ENCODE measurements around the gene CPA5.
"Not testable (repeated sequence)": the region's sequence is repeated elsewhere in the genome, so short reads cannot be mapped to it uniquely, and the experiment has no call there.

Gene CPA5

DNA sequence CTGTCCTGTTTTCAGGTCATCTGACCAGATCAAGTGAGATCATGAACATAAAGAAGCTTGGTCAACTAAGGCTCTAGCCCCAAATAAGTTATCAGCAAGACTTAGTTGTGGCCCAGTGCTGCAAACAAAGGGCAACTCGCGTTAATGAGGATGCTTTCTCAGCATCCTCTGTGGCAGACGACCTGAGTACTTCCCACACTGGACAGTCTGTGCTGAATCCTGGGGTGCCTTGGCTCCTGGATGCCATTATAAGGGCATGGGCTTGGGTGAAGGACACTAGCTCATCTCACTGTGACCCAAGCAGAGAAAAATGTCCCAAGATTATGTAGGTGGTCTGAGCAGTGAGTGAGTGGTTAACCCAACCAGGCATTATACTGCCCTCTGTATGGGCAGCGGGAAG lies 13.9 kb downstream of the CPA5 start:
- DNase-seq (ENCODE audit: low spot score) = no peak

DNA sequence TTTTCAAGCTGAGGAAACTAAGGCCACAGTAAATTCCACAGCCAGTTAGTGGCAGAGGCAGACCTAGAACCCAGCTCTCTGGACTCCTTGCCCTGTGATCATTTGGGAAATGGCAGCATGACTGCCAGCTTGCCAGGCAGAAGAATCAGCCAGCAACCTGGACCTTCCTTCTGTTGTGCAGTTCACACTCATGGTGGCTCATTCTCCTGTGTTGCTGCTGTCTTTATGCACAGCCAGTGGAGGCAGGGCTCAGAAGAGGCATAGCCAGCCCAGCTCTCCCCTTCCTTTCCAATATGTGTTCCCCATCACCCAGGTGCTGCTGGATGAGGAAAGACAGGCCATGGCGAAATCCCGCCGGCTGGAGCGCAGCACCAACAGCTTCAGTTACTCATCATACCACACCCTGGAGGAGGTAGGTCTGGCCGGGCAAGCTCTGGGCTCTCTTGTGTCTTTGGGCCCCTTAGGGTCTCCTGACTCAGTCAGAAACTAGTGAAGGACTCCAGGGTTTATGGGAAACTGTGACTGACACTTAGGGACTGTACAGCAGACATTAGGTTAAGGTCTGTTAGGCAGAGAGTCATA lies 14.8 kb downstream of the CPA5 start:
- DNase-seq (ENCODE audit: low spot score) = no peak

DNA sequence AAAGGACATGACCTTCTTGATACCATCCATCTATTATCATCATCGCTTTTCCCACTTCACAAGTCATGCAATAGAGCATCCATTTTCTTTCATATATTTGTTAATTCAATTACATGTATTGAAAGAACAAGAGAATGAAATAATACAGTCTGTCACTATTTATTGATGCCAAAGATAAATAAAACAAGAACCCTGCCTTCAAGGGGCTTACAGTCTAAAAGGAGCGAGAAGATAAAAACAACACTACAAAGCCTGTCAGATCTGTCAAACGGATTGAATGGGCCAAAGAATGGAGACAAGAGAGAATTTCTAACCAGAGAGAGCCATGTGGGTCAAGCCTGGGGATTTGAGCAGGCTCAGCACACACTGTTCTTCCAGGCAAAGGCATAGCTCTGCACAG lies 15.9 kb downstream of the CPA5 start:
- no peak for DNase-seq (ENCODE audit: low spot score)

DNA sequence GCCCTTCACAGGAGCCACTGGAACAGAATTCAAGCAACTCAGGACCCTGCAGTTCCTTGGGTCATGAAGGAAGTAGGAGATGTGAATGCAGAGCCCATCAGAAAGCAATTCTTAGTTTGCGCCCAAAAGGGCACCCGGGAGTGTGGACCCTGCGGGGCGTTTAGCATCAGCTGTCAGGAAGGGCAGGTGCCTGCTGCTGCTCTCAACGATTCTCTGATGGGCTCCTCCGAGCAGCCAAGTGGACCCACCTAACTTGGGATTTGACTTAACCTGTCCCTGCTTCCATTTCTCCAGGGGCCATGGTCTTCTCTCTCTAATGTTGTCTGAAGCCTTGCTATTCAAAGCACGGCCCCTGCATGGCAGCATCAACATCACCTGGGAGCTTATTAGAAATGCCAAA lies 17.1 kb downstream of the CPA5 start:
- no peak for DNase-seq (ENCODE audit: low spot score)

DNA sequence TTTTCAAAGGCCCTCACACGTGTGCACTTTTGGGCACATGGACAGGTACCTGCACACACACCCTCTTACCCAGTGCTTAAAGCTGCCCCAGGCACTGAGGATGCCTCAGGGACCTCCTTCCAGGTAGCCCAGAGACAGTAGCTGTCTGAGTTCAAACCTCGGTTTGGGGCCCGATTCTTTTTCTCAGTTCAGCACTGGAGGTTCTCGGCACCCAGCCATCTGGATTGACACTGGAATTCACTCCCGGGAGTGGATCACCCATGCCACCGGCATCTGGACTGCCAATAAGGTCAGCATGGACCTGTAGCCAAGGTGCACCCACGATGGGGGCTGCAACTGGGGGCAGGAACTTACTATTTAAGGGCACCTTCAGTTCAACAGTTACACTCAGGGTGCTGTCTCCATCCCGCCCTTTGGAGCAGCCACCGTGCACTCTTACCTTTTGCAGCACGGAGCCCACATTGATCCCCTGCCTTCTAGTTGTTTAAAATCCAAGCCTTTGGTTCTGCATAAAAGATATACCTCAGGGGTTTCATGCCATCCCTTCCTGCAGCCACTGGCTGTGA lies 17.7 kb downstream of the CPA5 start:
- no peak for DNase-seq (ENCODE audit: low spot score)

DNA sequence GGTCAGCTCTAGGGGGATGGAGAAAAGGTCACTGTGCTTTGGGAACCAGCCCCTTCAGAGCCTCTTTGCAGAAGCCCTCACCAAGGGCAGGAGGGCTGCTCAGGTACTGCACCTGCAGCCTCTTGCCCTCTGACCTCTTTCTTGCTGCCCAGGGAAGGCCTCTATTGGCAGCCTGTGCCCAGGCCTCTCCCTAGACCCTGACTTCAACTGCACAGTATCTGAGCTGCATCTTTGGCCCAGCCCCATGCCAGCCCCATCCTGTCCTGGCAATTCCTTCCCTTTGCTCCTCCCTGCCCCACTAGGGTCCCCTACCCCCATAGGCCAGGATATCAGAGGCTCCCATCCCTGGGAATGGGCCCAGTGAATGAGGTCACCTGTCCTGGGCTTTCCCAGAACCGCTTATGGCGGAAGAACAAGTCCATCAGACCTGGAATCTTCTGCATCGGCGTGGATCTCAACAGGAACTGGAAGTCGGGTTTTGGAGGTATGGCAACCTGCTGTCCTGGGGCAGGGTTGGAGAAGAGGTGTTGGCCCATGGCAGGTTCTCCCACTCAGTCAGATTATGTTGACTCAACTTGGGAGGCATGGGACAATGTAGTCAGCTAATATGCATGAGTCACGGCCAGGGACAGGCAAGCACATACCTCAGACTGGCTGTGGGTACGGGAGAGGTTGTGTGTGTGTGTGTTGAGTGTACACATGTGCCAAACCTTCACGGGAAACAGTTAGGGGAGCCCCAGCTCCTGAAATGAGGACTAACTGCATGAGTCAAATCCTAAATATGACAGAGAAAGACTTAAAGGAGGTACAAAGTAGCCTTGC lies 18.6 kb downstream of the CPA5 start:
- DNase-seq (ENCODE audit: low spot score) = no peak

DNA sequence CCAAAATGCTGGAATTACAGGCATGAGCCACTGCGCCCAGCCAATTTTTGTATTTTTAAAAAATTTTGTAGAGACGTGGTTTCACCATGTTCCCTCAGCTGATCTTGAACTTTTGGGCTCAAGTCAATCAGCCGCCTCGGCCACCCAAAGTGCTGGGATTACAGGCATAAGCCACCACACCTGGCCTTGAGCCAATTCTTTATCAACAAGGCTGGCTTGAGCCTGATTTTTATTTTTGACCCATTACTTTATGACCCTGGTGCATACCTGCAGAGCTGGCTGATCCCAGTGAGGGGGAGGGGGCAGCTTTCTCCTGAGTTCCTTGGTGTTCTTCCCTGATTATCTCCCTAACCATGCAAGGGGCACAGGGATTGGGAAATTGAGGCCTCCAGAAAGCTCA lies 19.8 kb downstream of the CPA5 start:
- DNase-seq (ENCODE audit: low spot score) = no peak

DNA sequence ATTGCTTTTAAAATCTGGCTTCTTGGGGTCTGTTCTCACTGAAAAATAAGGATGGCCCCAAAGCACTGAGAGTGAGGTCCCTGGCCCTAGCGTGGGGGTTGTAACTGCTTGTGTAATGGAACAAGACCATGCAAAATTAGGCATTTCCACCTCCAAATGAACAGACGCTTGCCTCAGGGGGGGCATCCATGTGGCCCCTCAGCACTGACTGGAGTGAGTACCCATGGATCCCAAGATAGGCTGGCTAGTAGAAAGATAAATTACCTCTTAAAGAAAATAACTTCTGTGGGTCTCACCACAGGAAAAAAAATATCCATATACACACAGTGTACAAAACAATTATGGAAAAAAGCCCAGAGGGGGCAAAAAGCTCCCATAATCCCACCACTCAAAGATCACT lies 20.5 kb downstream of the CPA5 start:
- no peak for DNase-seq (ENCODE audit: low spot score)

DNA sequence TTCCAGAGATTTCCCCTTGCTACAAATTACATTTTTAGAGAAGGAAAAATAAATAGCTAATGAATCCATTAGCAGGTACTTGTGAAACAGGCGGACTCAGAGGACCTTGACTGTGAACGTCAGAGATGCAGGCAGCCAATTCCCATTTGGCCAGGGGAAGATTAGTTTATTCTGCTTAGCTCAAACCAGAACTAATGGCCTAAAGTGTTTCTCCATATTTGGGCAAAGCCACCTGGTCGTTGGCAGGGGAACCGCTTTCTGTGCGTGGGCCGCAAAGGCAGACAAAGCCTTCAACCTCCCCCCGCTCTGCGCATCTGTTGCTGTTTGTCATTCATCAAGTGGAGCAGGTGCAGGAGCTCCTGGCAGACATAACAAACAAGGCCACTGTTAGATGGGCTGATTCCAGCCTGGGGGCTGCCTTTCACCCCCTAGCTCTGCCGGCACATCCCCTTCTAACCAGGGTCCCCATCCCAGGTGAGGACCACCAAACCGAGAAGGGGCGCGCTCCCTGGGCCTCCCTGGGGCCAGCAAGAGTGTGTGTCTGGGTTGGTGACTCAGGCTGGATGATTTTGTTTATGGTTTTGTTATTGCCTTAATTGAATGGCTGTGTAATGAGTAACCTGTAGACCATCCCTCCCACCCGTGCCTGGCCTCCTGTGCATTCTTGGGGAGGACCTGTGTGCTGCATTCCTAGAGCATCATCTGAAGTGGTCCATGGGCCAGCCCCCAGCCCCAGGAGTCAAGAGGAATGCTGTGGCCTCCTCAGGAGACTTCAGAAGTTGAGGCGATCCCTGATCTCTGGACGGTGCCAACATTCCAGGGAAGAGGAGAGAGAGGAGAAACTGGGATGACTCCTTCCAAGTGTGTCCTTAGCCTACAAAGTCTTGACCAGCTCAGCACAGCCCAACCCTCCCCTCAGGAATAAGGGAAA lies 21.2 kb downstream of the CPA5 start:
- DNase-seq (ENCODE audit: low spot score) = no peak

DNA sequence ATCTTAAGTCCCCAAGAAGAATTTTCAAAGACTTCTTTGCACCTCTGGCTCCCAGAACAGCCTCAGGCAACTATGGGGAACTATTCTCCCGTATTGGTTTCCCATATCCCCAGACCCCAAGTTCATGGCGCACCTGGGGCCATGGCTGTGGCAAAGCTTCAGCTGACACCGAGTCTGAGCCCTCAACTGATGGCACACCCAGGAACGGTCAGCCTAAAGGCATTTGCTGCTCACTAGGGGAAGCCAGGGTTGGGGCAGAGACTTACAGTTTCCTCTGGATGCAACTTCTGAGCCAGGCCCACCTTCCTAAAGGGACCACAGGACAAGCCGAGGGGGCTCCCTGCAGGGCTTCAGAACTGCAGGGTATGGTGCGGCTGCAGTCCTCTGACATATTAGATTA lies 21.9 kb downstream of the CPA5 start:
- DNase-seq (ENCODE audit: low spot score) = no peak

DNA sequence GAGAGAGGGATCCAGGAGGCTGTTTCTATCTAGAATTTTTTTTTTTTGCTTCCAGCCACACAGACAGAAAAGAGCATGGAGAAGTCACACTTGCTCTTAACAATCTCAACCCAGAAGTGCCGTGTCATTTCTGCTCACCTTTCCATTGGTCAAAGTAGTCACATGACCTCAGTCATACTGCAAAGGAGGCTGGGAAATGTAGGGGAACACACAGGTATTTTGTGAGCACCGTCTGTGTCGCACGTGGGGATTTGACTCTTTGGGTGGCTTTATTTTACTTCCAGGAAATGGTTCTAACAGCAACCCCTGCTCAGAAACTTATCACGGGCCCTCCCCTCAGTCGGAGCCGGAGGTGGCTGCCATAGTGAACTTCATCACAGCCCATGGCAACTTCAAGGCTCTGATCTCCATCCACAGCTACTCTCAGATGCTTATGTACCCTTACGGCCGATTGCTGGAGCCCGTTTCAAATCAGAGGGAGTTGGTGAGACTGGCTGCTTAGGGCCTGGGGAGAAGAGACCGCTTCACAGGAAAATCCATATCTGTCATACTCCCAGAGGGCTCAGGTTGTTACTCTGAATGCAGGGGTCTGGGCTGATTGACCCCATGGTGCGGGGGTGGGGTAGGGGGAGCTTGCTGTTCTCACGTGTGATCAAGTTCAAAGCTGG lies 22.6 kb downstream of the CPA5 start:
- DNase-seq (ENCODE audit: low spot score) = no peak

DNA sequence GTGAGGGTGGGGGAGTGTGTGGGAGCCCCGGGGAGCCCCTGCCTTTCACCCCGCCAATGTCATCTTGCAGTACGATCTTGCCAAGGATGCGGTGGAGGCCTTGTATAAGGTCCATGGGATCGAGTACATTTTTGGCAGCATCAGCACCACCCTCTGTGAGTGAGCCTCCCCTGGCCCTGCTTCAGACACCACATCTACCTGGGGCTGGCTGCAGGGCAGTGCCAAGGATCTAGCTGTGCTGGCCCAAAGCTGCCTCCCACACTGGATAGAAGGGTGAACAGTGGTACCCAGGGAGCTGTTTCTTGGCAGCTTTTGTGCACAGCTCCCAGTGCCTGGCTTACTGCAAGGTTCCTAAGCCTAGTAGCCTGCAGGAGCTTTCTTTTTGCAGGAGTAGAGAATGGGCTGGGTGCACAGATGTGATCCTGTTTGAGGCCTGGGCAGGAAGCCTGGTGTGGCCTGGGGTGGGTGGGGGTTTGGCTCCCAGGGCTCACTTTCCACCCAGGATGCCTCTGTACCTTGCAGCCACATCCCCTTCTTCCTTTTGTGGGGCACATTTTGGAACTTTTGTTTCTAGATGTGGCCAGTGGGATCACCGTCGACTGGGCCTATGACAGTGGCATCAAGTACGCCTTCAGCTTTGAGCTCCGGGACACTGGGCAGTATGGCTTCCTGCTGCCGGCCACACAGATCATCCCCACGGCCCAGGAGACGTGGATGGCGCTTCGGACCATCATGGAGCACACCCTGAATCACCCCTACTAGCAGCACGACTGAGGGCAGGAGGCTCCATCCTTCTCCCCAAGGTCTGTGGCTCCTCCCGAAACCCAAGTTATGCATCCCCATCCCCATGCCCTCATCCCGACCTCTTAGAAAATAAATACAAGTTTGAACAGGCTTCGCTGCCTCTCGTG lies 23.5 kb downstream of the CPA5 start:
- no peak for DNase-seq (ENCODE audit: low spot score)

DNA sequence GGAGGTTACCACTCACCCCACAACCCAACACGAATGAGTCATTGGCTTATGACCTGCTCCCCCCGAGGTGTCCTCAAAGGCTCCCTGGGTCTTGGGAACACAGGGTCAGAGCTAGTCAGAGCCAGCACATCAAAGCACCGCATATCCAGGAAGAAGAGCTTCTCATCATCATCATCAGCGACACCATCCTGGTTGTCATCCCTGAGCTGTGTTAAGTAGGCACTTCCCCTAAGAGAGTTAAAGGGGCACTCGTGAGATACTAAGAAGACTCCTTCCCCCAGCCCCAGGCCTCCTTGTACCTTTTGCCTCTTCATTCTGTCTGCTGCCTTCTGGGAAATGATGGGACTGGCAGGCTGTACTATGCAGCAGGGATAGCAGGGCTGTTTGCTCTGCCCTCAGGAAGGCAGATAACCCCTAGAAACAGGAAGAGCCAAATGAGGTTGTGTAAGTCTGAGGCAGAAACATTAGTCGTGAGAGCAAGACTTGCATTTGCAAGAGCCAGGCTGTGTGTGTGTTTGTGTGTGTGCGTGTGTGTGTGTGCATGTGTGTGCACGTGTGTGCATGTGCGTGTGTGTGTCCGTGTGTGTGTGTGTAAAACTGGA lies 24.6 kb downstream of the CPA5 start:
- DNase-seq (ENCODE audit: low spot score) = no peak

DNA sequence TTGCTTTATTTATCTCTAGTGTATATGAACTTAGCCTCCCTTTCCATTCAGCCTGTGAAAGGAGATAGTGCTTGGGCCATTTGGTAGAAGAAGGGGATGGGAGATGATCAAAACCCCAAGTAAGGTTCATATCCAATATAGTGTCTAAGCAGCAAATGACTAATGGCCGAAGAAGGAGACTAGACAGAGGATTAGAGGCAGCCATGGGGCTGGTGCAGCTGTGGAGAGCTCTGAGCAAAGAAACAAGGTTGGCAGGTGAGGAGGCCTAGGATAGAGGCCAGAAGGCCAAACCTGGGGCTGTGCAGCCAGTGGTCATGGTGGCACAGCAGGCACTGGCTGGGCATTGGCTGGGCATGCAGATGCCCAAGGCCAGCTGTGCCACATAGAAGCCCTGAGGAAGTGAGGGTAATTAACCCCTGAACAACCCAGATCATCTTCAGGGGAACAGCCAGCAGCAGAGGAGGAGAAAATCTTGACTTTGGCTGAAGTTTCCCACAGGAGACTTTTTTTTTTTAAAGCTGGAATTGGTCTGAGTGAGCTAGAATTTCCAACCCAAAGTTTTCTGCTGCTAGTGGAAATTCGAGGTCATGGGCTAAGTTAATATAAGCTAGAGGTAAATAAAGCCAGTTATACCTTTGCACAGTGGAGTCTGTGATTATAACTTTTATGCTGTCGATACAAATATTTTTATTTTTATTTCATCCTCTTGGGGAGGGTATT lies 25.4 kb downstream of the CPA5 start:
- DNase-seq (ENCODE audit: low spot score) = no peak

DNA sequence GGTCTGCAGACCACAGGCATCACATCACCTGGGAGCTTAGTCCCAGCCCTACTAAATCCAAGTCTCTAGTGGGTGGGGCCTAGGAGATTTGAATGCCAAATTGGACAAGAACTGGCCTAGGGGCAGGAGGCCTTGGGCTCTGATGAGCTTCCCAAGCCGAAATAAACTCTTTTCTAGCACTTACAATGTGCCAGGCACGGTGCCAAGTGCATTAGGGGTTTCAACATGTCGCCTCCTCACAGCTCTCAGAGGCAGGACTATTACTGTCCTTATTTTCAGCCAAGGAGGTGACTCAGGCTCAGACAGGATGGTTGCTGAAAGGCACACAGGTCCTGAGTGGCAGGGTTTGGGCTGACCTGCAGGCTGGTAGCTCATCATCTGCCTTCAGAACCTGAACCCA lies 26.4 kb downstream of the CPA5 start:
- no peak for DNase-seq (ENCODE audit: low spot score)

DNA sequence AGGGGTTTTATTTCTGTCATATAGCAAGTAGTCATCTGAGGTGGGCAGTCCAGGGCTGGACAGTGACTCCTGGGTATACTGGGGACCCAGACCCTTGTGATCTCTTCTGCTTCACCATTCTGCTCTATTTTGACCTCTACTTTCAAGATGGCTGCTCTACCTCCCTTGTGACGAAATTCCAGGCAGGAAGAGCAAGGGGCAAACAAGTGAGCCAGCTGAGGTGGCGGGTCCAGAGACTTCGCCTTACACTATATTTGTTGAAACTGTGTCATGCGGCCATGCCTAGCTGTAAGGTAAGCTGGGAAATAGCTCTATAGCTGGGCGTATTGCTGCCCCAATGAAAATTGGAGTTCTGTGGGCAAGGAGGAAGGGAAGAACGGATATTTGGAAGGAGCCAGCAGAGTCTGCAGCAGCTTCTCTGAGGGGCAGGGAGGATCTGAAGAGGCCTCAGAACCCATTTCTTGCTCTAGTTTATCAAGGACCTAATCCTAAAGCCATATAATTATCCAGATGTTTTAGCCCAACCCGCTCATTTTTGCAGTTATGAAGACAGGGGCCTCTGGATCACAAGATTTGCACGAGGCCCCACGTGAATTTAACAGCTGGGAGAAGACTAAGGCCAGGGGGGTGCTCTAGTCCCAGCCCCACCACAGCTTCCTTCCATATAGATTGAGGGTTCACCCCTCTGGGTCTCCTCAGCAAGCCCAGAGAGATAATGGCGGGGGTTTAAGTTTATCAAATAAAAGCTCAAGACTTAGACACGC lies 28.0 kb downstream of the CPA5 start:
- no peak for DNase-seq (ENCODE audit: low spot score)

DNA sequence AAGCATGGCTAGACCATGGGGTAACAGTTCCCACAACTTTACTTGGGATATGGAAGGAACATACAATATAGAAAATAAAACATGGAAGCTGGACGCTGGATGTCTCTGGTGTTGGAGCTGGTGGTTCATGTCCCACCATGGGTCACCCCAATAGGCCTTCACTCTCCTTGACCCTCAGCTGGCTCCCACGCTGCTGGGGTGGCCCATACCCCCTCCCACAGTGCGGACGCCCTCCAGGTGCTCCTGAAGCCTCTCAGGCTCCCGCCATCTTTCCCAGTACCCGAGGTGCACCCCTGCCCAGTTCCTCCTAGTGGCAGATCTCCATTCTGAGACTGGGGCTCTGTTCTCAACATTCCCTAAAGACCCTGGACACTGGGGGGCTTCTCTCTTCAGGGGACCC lies 29.9 kb downstream of the CPA5 start:
- no peak for DNase-seq (ENCODE audit: low spot score)

DNA sequence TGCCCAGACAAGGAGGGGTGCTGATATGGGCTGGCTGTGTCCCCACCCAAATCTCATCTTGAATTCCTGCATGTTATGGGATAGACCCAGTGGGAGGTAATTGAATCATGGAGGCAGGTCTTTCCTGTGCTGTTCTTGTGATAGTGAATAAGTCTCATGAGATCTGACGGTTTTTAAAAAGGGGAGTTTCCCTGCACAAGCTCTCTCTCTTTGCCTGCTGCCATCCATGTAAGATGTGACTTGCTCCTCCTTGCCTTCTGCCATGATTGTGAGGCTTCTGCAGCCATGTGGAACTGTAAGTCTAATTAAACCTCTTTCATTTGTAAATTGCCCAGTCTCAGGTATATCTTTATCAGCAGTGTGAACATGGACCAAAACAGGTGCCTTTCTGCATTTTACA lies 31.8 kb downstream of the CPA5 start:
- not testable (repeated sequence) for DNase-seq (ENCODE audit: low spot score)

DNA sequence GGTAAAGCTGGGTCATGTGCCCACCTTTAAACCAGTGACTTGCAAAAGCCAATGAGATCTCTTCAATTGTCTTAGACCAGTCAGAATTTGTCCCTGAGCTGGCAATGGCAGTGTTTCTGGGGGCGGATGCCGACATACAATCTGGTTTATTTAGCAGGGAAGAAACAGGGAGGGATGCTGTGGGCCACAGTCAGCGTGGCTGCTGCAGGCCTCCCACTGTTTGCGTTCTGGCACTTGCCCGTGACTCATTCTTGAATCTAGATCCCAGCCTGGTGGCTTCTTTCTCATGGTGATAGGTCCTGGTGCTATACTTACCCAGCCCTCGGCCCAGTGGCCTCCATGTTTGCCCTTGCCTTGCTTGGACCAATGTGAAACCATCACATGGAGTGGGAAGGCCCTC lies 32.6 kb downstream of the CPA5 start:
- DNase-seq (ENCODE audit: low spot score) = no peak
